Measurements from ENCODE around the gene SORL1.

Gene SORL1

GRCh38 chr11:121522043-121522941, 70.2 kb downstream of the SORL1 start:
- no peak for DNase-seq (ENCODE audit: low spot score)
- in situ Hi-C loops (cut with MboI; ENCODE audit: low sequenced_read_pairs, unreplicated experiment): no loop called here
- no peak for TF ChIP-seq CTCF (IDR thresholded peaks at IDR 0.05; ENCODE audit: borderline replicate concordance, control extremely low read depth, extremely low read depth, insufficient read depth, missing control alignments)

- TF ChIP-seq CTCF (IDR thresholded peaks at IDR 0.05; ENCODE audit: borderline replicate concordance, control extremely low read depth, extremely low read depth, insufficient read depth, missing control alignments): no peak
- DNase-seq (ENCODE audit: low spot score): no peak
- in situ Hi-C loops (cut with MboI; ENCODE audit: low sequenced_read_pairs, unreplicated experiment): no loop called here
These were observed 71.6 kb downstream of the SORL1 start for GRCh38 chr11:121523581-121524232.

GRCh38 chr11:121524233-121524631, 72.1 kb downstream of the SORL1 start:
- TF ChIP-seq CTCF (IDR thresholded peaks at IDR 0.05; ENCODE audit: borderline replicate concordance, control extremely low read depth, extremely low read depth, insufficient read depth, missing control alignments): no peak
- DNase-seq (ENCODE audit: low spot score): no peak
- in situ Hi-C loops (cut with MboI; ENCODE audit: low sequenced_read_pairs, unreplicated experiment): no loop called here

GRCh38 chr11:121525376-121525775, 73.3 kb downstream of the SORL1 start:
- in situ Hi-C loops (cut with MboI; ENCODE audit: low sequenced_read_pairs, unreplicated experiment): no loop called here
- TF ChIP-seq CTCF (IDR thresholded peaks at IDR 0.05; ENCODE audit: borderline replicate concordance, control extremely low read depth, extremely low read depth, insufficient read depth, missing control alignments): no peak
- no peak for DNase-seq (ENCODE audit: low spot score)

- in situ Hi-C loops (cut with MboI; ENCODE audit: low sequenced_read_pairs, unreplicated experiment): no loop called here
- no peak for DNase-seq (ENCODE audit: low spot score)
- no peak for TF ChIP-seq CTCF (IDR thresholded peaks at IDR 0.05; ENCODE audit: borderline replicate concordance, control extremely low read depth, extremely low read depth, insufficient read depth, missing control alignments)
These were observed 78.1 kb downstream of the SORL1 start for GRCh38 chr11:121530257-121530656.

- DNase-seq (ENCODE audit: low spot score): no peak
- no peak for TF ChIP-seq CTCF (IDR thresholded peaks at IDR 0.05; ENCODE audit: borderline replicate concordance, control extremely low read depth, extremely low read depth, insufficient read depth, missing control alignments)
- in situ Hi-C loops (cut with MboI; ENCODE audit: low sequenced_read_pairs, unreplicated experiment): no loop called here
These were observed 81.5 kb downstream of the SORL1 start for GRCh38 chr11:121533601-121534000.
